Activated CD8-positive, alpha-beta memory T cell treated with anti-CD3 and anti-CD28 coated beads for 36 hours (primary cell): ENCODE results near the gene TAF3. TPM values are rescaled to one million over a fixed set of nuclear protein-coding genes. Genes with fewer than 3 reads are reported as not detected.

ENCODE experiments used
- CTCF ChIA-PET: fragments of 350-600 bp; sonication (Branson Sonifier 250); formaldehyde crosslinking; loops from one replicate; lab custom pipeline; 2021; ENCODE audit warnings: antibody characterized with exemption; lab: Charles Lee
- POLR2A ChIA-PET: fragments of 350-600 bp; sonication (Branson Sonifier 250); formaldehyde crosslinking; loops from one replicate; lab custom pipeline; 2021; ENCODE audit warnings: antibody characterized with exemption; lab: Charles Lee
- total RNA-seq, 2 experiments: library from RNA; stranded (reverse); gene quantifications; one replicate each; pipeline ENCODE4 v1.2.3, GENCODE V29; 2021

Gene TAF3
- total RNA-seq, 2 experiments from 2014 or later = 19.4 to 20.3 TPM

DNA sequence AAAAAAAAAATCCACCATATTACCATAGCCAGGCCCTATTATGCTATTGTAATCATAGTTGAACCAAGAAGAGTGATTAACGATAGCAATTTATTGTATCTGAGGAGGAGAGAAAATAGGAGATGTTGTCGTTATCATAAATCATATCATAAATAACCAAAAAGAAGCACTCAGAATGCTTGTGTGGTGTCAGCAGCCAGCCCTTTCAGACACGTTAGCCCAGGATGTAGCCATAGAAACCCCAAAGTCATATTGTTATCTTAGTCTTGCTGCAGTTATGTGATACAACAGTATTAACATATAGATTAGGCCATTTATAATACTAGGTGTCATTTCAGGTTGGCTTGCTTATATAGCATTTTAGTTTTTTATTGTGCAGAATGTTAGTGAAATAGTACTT, 134.0 kb downstream of the TAF3 start:
- CTCF ChIA-PET = no interaction called here
- POLR2A ChIA-PET = no interaction called here

DNA sequence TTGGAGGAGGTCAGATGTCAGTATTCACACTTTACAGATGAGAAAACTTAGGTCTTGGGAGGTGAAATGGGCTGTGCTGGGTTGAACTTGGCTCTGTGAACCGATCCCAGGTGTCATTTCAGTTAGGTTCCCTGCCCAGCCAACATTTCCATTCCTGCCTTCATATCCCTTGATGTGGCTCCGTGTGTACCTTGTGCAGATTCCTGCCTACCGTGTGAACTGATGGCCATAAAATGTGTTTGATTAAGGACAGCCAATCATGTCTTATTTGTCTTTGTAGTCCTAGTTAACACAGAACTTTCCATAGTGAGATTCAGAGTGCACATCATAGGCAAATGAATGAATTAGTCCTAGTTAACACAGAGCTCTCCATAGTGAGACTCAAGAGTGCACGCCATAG, 135.1 kb downstream of the TAF3 start:
- ChIA-PET POLR2A (no interaction called here), CTCF (no interaction called here)

DNA sequence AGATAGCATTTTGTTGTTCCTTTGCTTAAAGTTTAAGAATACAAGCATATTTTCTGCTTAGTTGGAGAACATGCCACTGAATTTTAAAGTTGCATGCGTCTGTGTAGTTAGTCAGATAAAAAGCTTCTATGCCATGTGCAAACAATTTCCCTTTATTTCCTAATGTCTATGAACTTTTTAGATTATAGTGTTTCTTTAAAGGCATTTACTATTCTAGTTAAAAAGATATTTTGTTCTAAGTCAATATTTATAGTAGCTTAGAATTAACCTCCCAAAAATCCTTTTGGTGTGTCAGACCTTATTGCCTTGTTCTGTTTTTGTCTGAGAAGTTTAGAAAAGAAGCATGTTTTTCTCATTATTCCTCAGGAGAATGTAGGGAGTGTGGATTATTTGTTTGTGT, 137.1 kb downstream of the TAF3 start:
- CTCF ChIA-PET = interaction anchor here (0.6 kb wide), 1 partner anchor 391 kb away, joined by 6 read pairs; no protein-coding TSS in a partner anchor
- POLR2A ChIA-PET = no interaction called here

DNA sequence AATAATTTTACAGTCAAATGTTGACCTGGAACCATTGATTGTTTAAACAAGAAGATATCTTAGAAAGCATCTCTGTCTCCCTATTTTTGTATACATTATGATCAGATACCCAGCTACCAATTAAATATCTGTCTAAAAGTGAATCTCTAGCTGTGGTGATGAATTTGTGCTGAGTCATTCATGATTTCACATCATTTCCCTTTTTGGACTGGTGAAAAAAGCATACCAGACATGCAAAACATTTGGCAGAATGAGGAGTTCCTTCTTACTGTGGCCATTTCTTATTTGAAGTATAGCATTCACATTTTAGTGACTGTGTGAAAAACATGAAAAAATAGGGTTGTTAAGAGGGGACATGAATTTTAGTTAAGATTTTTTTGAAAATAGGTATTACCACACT, 138.2 kb downstream of the TAF3 start:
- ChIA-PET POLR2A (no interaction called here), CTCF (no interaction called here)

DNA sequence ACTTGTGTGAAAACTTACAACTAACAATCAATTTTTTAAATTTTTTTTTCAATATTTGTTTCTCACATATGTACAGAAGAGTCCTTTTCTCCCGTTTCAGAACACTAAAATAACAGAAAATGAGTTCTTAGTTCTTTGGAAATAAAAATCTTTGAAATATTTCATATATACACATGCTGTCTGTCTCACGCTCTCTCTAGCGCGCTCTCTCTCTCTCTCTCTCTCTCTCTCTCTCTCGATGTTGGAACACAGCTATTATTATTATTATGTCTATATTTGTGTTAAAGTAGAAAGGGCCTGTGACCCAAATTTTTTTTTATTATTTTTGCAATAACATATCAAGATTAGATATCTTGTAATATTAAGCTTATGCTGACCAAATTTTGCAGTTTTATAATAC, 139.3 kb downstream of the TAF3 start:
- ChIA-PET CTCF (interaction anchor here (0.6 kb wide), 1 partner anchor 24 kb away, joined by 3 read pairs; no protein-coding TSS in a partner anchor), POLR2A (no interaction called here)

DNA sequence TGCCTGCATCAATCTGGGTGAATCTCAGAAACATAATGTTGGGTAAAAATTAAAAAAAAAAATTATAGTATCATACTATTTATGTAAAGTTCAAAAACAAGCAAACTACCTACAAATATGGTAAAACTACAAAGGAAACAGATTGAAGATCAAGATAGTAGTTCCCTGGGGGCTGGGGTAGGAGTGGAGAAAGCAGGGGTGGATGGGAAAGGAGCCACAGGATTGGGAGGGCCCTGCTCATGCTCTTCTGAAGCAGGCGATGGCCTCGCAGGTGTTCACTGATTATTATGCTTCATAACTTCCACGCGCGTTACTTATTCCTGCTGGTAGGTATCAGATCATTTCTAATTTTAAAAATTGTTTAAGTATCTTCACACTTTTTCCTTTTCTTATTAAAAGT, 140.1 kb downstream of the TAF3 start:
- ChIA-PET POLR2A (no interaction called here), CTCF (no interaction called here)

DNA sequence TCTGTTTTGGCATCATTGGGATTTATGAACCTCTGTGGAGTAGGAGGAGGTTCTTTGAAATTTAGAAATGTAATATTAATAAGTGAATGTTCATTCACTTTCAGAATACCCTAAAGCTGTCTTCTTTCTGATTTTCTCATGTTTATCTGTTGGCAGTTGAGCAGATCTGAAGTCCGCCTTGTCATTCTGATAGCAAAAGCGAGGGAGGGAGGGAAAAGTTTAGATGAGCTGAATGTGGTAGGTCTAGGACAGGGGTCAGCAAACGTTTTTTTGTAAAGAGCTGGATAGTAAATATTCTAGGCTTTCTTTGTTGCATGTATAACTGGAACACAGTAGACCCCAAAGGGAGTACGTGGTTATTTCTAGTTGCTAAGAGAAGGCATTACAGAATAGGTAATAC, 141.8 kb downstream of the TAF3 start:
- CTCF ChIA-PET = no interaction called here
- POLR2A ChIA-PET = no interaction called here

DNA sequence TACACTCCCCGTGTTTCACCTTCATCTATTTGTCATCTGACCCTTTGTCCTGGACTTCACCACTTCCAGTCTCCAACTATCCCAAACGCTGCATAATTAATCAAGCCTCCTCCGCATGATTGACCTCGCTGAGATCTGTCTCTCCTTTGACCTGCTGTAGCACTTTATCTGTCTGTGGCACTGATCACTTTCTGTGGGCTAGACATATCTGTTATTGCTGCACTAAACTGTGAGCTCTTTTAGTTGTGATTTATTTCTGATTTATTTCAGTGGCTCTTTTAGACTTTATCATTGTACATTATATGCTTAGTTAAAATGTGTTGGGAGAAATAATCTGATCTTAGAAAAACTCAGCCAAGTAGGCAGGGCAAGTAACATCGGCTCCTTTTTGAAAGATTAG, 144.3 kb downstream of the TAF3 start:
- ChIA-PET CTCF (no interaction called here), POLR2A (no interaction called here)

DNA sequence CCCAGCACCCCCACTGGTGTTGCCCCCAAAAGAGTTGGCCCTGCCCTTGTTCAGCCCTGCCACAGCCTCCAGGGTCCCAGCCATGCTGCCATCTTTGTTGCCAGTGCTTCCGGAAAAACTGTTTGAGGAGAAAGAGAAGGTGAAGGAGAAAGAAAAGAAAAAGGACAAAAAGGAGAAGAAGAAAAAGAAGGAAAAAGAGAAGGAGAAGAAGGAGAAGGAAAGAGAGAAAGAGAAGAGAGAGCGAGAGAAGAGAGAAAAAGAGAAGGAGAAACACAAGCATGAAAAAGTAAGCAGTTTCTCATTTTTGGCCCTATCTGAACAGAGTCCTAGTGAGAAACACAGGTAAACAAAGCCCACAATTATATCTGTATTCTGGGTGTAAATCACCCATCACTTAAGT, 147.2 kb downstream of the TAF3 start:
- CTCF ChIA-PET = no interaction called here

DNA sequence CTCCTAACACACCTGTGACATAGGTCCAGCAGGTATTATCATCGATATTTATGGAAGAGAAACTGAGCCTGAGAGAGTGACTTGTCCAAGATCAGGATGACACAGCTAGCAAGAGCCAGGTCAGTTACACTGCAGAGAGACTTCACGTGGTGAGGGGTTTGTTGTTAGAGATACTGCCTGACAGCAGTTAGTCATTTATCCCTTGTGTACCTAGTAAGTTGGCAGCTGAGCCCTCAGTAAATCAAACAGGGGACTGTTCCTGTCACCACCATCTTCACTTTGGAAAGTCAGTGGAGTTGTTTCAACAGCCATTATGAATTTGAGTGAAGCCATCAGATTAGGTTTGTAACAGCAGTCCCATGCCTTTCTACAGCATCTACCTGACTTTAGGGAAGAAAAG, 148.7 kb downstream of the TAF3 start:
- CTCF ChIA-PET = no interaction called here
- POLR2A ChIA-PET = no interaction called here

More for the DNA sequence above, 147.2 kb downstream of the TAF3 start:
- POLR2A ChIA-PET = no interaction called here

DNA sequence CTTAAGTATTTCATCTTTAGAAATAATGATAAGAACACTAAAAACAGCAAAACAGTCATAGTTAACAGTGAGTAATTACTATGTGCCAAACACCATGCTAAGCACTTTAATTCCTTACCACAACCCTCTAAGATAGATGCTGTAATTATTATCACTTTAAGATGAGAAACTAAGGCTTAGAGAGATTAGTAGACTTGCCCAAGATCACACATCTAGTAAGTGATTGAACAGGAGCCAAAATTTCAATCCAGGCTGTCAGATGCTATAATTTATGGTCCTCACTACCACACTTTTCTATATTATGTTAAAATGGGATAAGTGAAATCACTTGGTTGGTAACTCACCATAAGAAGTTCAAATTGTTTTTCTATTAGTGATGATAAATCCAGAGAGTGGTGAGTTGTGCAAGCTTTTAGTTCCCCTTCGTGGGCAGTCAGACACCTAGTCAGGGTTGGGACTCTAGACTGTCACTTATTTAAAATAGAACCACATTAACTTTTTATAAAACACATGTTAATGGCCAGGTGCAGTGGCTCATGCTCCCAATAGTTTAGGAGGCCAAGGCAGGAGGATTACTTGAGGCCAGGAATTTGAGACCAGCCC, 150.3 kb downstream of the TAF3 start:
- CTCF ChIA-PET = no interaction called here
- POLR2A ChIA-PET = no interaction called here

DNA sequence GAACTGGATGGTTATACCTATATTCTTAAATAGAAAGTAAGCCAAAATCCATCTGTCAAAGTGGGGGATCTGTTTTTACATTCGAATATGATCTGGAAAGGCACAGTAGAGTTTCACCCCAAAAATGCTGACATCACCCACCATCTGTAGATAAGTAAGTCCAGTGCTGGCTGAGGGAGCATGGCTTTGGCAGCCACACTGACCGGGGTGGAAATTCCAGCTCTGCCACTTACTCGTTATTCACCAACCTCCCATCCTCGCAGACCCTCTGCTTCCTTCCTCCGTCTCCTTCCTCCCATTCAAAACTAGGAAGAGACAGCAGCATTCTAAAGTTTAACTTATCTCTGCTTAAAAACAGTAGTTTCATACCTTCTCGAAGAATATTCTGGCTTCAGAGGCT, 151.3 kb downstream of the TAF3 start:
- POLR2A ChIA-PET = no interaction called here
- CTCF ChIA-PET = no interaction called here

DNA sequence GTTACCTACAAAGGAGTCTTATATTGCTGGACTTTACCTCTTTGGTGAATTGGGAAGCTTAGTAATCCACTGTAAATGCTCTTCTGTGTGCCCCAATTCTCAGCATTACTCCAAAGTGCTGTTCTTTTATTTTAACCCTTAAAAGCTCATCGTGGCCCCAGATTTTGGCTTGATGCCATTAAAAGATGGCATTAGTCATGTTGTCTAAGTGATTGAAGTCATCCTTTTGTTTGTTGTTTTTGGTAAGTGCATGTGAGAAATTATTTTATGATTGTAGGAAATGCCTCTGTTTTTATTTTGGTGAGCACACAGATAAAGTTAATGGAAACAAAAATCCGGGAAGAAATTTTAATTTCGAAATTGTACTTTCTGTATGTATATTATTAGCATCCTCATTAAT, 153.6 kb downstream of the TAF3 start:
- CTCF ChIA-PET = no interaction called here
- POLR2A ChIA-PET = no interaction called here

DNA sequence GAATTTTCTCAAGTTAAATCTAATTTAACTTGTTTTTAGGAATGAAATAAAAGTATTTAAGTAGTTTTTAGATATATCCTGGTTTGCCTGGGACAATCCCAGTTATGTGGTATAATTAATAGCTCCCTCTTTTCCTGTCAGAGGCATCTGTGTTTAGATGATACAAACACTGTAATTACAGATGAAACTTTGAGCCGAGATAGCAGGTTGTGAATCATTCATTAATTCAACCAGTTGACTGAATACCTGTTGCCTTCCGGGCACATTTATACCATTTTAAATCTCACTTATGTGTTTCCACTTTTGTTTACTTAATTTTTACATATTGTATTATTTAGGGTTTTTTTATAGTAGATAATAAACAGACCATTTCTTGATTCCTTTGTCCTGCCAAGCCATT, 154.1 kb downstream of the TAF3 start:
- POLR2A ChIA-PET = no interaction called here
- CTCF ChIA-PET = no interaction called here

DNA sequence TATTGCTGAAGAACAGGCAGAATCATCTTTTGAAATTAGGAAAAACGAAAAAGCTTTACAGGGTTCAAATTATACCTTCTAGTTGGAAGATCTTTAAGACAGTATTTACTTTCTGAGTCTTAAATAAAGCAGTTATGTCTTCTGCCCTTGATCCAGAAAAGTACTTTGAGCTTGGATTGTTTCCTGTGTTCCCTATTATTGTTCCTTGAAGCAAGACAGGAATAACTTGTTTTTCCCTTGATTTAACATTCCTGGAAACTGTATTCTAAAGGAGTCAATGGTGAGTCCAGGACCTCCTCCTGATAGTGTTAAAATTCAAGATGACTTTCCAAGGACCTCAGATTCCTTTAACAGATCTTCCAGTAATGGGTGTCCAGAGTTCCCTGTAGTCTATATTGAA, 161.9 kb downstream of the TAF3 start:
- ChIA-PET POLR2A (no interaction called here), CTCF (no interaction called here)

DNA sequence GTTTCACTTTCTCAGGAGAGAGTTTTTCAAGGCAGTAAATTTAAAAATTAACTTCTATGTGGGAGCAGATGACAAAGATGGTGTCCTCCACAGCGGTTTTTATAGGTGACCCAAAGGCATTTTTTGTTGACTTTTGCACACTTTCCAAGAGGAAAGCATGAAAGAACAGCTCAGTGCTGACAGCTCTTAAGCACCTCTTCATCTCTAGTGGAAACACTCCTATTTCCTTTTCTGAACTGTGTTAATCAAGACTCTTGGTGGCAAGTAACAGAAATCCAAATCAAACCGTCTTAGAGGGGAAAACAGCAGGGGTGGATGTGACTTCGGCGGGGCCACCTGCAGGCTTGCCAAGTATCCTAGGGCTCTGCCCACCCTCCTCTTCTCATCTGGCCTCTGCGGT, 164.4 kb downstream of the TAF3 start:
- ChIA-PET POLR2A (no interaction called here), CTCF (no interaction called here)

DNA sequence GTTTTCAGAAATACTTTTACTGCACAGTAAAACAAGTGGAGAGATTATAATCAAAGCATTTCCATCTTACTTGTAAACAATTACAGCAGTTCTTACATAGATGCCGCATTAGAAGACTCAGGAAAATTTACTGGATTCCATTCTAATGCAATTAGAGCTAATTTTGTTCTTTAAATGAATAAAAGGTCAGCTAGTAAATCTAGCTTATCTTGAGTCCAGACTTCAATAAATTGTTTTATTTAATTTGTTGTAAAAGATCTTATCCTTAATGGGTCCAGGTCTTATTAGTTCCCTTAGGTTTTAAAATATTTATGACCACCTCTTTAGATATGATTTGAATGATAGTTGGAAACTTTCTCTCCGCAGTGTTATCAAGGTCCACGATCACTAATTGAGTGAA, 166.0 kb downstream of the TAF3 start:
- ChIA-PET POLR2A (no interaction called here), CTCF (interaction anchor here (0.5 kb wide), 1 partner anchor 21 kb away, joined by 4 read pairs; no protein-coding TSS in a partner anchor)

DNA sequence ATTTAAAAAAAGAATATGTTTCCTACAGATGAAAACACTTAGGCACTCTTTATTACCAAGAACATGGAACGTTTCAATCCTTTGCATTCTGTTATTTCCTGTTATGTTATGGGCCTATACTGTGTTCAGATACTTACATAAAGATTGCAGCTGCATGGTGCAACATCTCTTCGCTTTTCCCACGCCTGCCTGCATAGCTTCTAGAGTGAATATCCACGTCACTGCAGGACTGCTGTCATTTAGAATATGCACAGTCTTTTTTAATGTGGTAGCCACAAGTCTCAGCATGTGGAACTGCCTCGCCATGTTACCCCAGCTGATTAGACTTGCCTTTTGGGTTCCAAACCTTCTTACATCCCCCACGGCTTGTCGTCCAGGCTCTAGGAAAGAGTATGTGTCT, 166.6 kb downstream of the TAF3 start:
- ChIA-PET POLR2A (interaction anchor here (0.7 kb wide), 1 partner anchor 74 kb away, joined by 5 read pairs; no protein-coding TSS in a partner anchor), CTCF (interaction anchor here (0.5 kb wide), 1 partner anchor 21 kb away, joined by 4 read pairs; no protein-coding TSS in a partner anchor)

DNA sequence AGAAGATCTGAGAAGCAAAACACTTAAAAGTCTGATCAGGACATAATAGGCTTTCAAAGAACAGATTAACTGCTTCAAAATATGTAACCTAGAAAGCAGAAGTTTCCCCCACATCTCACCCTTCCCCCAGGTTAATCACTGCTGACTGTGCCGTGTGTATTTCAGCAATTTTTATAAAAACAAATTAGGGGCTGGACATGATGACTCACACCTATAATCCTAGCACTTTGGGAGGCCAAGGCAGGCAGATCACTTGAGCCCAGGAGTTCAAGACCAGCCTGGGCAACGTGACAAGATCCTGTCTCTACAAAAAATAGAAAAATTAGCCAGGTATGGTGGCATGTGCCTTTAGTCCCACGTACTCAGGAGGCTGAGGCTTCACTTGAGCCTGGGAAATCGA, 168.5 kb downstream of the TAF3 start:
- ChIA-PET CTCF (no interaction called here), POLR2A (no interaction called here)

DNA sequence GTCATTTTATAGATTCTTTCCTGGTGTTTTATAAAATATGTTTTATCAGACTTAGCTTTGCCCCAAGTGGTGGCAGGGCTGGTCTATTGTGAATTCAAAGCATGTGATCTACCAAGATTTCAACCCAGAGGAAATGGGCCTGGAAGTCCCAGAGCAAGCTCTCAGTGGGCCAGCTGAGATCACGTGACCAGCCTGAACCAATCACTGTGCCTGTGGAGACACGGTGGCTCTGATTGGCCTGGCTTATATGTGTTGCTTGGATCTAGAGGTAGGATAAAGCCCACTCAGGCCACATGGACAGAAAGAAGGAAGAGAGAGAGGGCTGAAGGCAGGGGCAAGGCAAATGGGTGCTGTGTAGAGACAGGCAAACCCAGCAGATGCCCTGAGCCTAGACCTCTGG, 170.7 kb downstream of the TAF3 start:
- ChIA-PET CTCF (interaction anchor here (0.6 kb wide), 1 partner anchor 1354 kb away, joined by 3 read pairs; no protein-coding TSS in a partner anchor), POLR2A (no interaction called here)

DNA sequence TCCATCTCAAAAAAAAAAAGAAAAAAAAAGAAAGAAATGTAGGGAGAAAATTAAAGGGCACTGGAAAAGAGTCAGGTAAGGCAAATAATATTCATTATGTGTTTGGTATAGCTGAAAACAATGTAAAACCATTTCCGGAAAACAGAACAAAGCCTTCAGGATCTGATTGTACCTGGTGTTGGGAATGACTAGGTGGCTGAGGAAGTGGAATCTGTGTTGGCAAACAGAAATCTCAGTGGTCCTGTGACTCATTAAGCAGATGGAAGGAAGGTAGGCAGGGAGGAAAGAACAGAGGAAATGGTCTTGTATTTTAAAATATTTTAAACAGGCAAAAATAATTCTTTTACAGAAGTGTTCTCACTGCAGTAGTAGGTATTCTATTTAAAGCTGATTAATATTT, 180.5 kb downstream of the TAF3 start:
- ChIA-PET CTCF (no interaction called here), POLR2A (no interaction called here)

DNA sequence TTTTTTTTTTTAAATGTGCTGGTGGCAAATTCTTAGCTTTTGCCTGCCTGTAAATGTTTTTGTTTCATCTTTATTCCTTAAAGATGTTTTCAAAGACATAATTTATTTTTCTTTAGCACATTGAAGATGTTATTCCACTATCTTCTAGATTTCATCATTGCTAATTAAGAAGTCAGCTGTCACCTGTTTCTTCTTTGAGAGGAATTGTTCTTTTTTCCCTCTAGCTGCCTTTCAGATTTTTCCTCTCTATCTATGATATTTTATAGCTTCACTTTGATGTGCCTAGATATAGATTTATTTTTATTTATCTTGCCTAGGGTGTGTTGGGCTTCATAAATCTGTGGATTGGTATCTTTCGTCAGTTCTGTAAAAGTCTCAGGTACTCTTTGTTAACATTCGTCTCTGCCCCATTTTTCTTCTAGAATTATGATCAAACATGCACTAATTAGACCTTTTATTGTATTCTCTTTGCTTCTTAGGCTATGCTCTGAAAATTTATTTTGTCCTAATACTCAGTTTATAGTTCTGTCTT, 186.2 kb downstream of the TAF3 start:
- CTCF ChIA-PET = no interaction called here

More for the DNA sequence above, 186.2 kb downstream of the TAF3 start:
- POLR2A ChIA-PET = no interaction called here
